Brain microvascular endothelial cell (primary cell): Measurements from ENCODE around the gene ANP32A.
"Not testable (repeated sequence)": the region's sequence is repeated elsewhere in the genome, so short reads cannot be mapped to it uniquely, and the experiment has no call there.

Source experiments
- DNase-seq: peaks from one replicate; pipeline ENCODE4 v3.0.0-alpha.2; 2020
- H3K27ac ChIP-seq: fragments of 250-450 bp; sonication (Bioruptor Pico); 2 replicates; pipeline ENCODE4 v1.5.1; 2020; ENCODE audit warnings: mild to moderate bottlenecking, moderate library complexity
- H3K27me3 ChIP-seq: fragments of 250-450 bp; sonication (Bioruptor Pico); replicated peaks from 2 replicates; pipeline ENCODE4 v1.5.1; 2020; ENCODE audit warnings: mild to moderate bottlenecking
- H3K36me3 ChIP-seq: fragments of 250-450 bp; sonication (Bioruptor Pico); replicated peaks from 2 replicates; pipeline ENCODE4 v1.5.1; 2020; ENCODE audit warnings: mild to moderate bottlenecking
- H3K4me3 ChIP-seq: 2 replicates; pipeline ENCODE4 v1.5.1; 2011; ENCODE audit warnings: low read depth, mild to moderate bottlenecking, control low read depth, low read length, moderate library complexity
- CTCF ChIP-seq: IDR thresholded peaks from 2 replicates; pipeline ENCODE4 v1.5.1; 2011; ENCODE audit warnings: low read depth, mild to moderate bottlenecking, moderate library complexity, low read length, control low read depth, inconsistent platforms; ENCODE audit errors: missing control alignments
- in situ Hi-C: cut with HindIII; loops from 2 replicates; pipeline ENCODE4 v1.10.0; 2017; ENCODE audit warnings: low sequenced_read_pairs, low pct_ligation_motif_present

ANP32A gene

GRCh38 chr15:68820295-68821189 lies at the start of gene ANP32A:
Gene ANP32A (minus strand): TSS chr15:68820895. CDS start chr15:68820751, 144 bp downstream.
- DNase-seq = peak; percentile 96

GRCh38 chr15:68868296-68868695 lies 47.6 kb upstream of the ANP32A start:
- no peak for TF ChIP-seq CTCF
- Histone ChIP-seq H3K27me3 (peaks cover 12% of the 10 kb centered on the region), H3K36me3 (no peaks in the 10 kb centered on the region), H3K27ac (no peak overlapping the region), H3K4me3 (no peak overlapping the region)
- DNase-seq = no peak
- in situ Hi-C loops = no loop called here

More at GRCh38 chr15:68820295-68821189, at the start of gene ANP32A:
- Histone ChIP-seq H3K36me3 (no peaks in the 10 kb centered on the region), H3K27ac (peak within 1 kb of the TSS; percentile 91), H3K27me3 (no peaks in the 10 kb centered on the region), H3K4me3 (peak within 1 kb of the TSS; percentile 95)
- in situ Hi-C loops = no loop called here
- no peak for TF ChIP-seq CTCF

- no peak overlapping the region for H3K4me3 ChIP-seq
- in situ Hi-C loops = no loop called here
- H3K27me3 ChIP-seq = no peaks in the 10 kb centered on the region
- DNase-seq = no peak
- H3K36me3 ChIP-seq = no peaks in the 10 kb centered on the region
- no peak for TF ChIP-seq CTCF
- H3K27ac ChIP-seq = no peak overlapping the region
Measured at GRCh38 chr15:68862415-68862814, 41.7 kb upstream of the ANP32A start.

- in situ Hi-C loops, H3K27ac ChIP-seq, H3K36me3 ChIP-seq, H3K4me3 ChIP-seq, DNase-seq, H3K27me3 ChIP-seq: not testable (repeated sequence)
Measured at GRCh38 chr15:68858666-68859065, 38.0 kb upstream of the ANP32A start.

- DNase-seq, in situ Hi-C loops, H3K4me3 ChIP-seq: not testable (repeated sequence)
Measured at GRCh38 chr15:68857443-68857842, 36.7 kb upstream of the ANP32A start.

GRCh38 chr15:68852461-68852860 lies 31.8 kb upstream of the ANP32A start:
- Histone ChIP-seq H3K27ac (no peak overlapping the region), H3K27me3 (peaks cover 2% of the 10 kb centered on the region), H3K36me3 (no peaks in the 10 kb centered on the region), H3K4me3 (no peak overlapping the region)
- in situ Hi-C loops = no loop called here
- no peak for DNase-seq
- TF ChIP-seq CTCF = no peak

More at GRCh38 chr15:68857443-68857842, 36.7 kb upstream of the ANP32A start:
- not testable (repeated sequence) for H3K36me3 ChIP-seq, H3K27ac ChIP-seq, H3K27me3 ChIP-seq
